Measurements from ENCODE around the gene ACAD10.

The ACAD10 gene

GRCh38 chr12:111685811-111686573 lies at the start of gene ACAD10, which contains the start of gene BRAP:
ACAD10 (plus strand) TSS chr12:111686053; CDS start chr12:111692710, 6,657 bp downstream.
BRAP (minus strand) TSS chr12:111685956; CDS start chr12:111685792, 164 bp downstream.
- DNase-seq (ENCODE audit: low read depth) = peak; percentile 95
- peak within 1 kb of the TSS; percentile 91 for H3K4me3 ChIP-seq (ENCODE audit: low read length)
- TF ChIP-seq CTCF (IDR thresholded peaks at IDR 0.05; ENCODE audit: insufficient read depth, low read depth, low read length, missing control alignments) = no peak

- TF ChIP-seq CTCF (IDR thresholded peaks at IDR 0.05; ENCODE audit: insufficient read depth, low read depth, low read length, missing control alignments) = no peak
- no peak for DNase-seq (ENCODE audit: low read depth)
- no peak overlapping the region for H3K4me3 ChIP-seq (ENCODE audit: low read length)
These were observed 49.5 kb upstream of the ACAD10 start for GRCh38 chr12:111636209-111636945.

- TF ChIP-seq CTCF (IDR thresholded peaks at IDR 0.05; ENCODE audit: insufficient read depth, low read depth, low read length, missing control alignments) = no peak
- DNase-seq (ENCODE audit: low read depth) = no peak
- no peak overlapping the region for H3K4me3 ChIP-seq (ENCODE audit: low read length)
These were observed 47.3 kb upstream of the ACAD10 start for GRCh38 chr12:111638556-111638955.

- no peak for DNase-seq (ENCODE audit: low read depth)
- no peak overlapping the region for H3K4me3 ChIP-seq (ENCODE audit: low read length)
- no peak for TF ChIP-seq CTCF (IDR thresholded peaks at IDR 0.05; ENCODE audit: insufficient read depth, low read depth, low read length, missing control alignments)
These were observed 45.3 kb upstream of the ACAD10 start for GRCh38 chr12:111640506-111640905.

- H3K4me3 ChIP-seq (ENCODE audit: low read length) = no peak overlapping the region
- no peak for TF ChIP-seq CTCF (IDR thresholded peaks at IDR 0.05; ENCODE audit: insufficient read depth, low read depth, low read length, missing control alignments)
- no peak for DNase-seq (ENCODE audit: low read depth)
These were observed 43.0 kb upstream of the ACAD10 start for GRCh38 chr12:111642681-111643426.

GRCh38 chr12:111643427-111643826 lies 42.4 kb upstream of the ACAD10 start:
- DNase-seq (ENCODE audit: low read depth) = no peak
- no peak overlapping the region for H3K4me3 ChIP-seq (ENCODE audit: low read length)
- no peak for TF ChIP-seq CTCF (IDR thresholded peaks at IDR 0.05; ENCODE audit: insufficient read depth, low read depth, low read length, missing control alignments)

Data from epithelial cell of esophagus (primary cell).